Loucy (cell line): ENCODE data around the gene ORC4.

ENCODE experiments used
- H2AFZ ChIP-seq: fragments of 200-600 bp; sonication (generic); 2 replicates; pipeline ENCODE4 v1.6.0; 2016; ENCODE audit warnings: antibody characterized with exemption, mild to moderate bottlenecking, low read length, moderate library complexity
- H3F3A ChIP-seq: fragments of 200-600 bp; 2 replicates; pipeline ENCODE4 v1.6.0; 2016; ENCODE audit warnings: antibody characterized with exemption, low read depth, mild to moderate bottlenecking
- H3K27me3 ChIP-seq: fragments of 200-600 bp; sonication (generic); 2 replicates; pipeline ENCODE4 v1.6.1; 2014; ENCODE audit warnings: low read length, mild to moderate bottlenecking; ENCODE audit not compliant: insufficient read depth, poor library complexity, severe bottlenecking
- H3K36me3 ChIP-seq: fragments of 200-600 bp; sonication (generic); 2 replicates; pipeline ENCODE4 v1.6.1; 2016; ENCODE audit warnings: low read length; ENCODE audit not compliant: insufficient read depth
- H3K4me1 ChIP-seq: fragments of 200-600 bp; sonication (generic); 2 replicates; pipeline ENCODE4 v1.5.1; 2014; ENCODE audit warnings: low read length, mild to moderate bottlenecking; ENCODE audit not compliant: insufficient read depth, poor library complexity, severe bottlenecking
- H3K4me2 ChIP-seq: fragments of 200-600 bp; sonication (generic); 2 replicates; pipeline ENCODE4 v1.6.0; 2014; ENCODE audit warnings: antibody characterized with exemption, low read length, low read depth, mild to moderate bottlenecking; ENCODE audit not compliant: poor library complexity, severe bottlenecking
- H3K4me3 ChIP-seq: fragments of 200-600 bp; sonication (generic); 2 replicates; pipeline ENCODE4 v1.5.1; 2014; ENCODE audit warnings: low read length, mild to moderate bottlenecking, mixed read lengths; ENCODE audit not compliant: poor library complexity, severe bottlenecking
- H3K79me2 ChIP-seq: fragments of 200-600 bp; sonication (generic); 2 replicates; pipeline ENCODE4 v1.6.1; 2014; ENCODE audit warnings: low read length; ENCODE audit not compliant: insufficient read depth
- H3K9ac ChIP-seq: fragments of 200-600 bp; sonication (generic); 2 replicates; pipeline ENCODE4 v1.6.0; 2014; ENCODE audit warnings: mild to moderate bottlenecking, low read depth, low read length, moderate library complexity; ENCODE audit not compliant: poor library complexity, severe bottlenecking
- H3K9me2 ChIP-seq: fragments of 200-600 bp; sonication (generic); replicated peaks from 2 replicates; pipeline ENCODE4 v1.6.1; 2016; ENCODE audit warnings: low read depth, low read length, mixed read lengths
- H3K9me3 ChIP-seq: fragments of 200-600 bp; sonication (generic); 2 replicates; pipeline ENCODE4 v1.6.1; 2014; ENCODE audit warnings: mild to moderate bottlenecking, antibody characterized with exemption, low read length, low read depth; ENCODE audit not compliant: insufficient read depth
- H4K20me1 ChIP-seq: fragments of 200-600 bp; sonication (generic); 2 replicates; pipeline ENCODE4 v1.6.0; 2014; ENCODE audit warnings: antibody characterized with exemption, low read length, mild to moderate bottlenecking; ENCODE audit not compliant: insufficient read depth, poor library complexity, severe bottlenecking
- EZH2phosphoT487 ChIP-seq: fragments of 200-600 bp; IDR thresholded peaks from 2 replicates; pipeline ENCODE4 v1.6.1; 2018; ENCODE audit warnings: antibody characterized with exemption, mild to moderate bottlenecking, moderate library complexity, borderline replicate concordance
- TF ChIP-seq, protein P1 (sequence below): fragments of 200-600 bp; sonication (generic); conservative IDR thresholded peaks from 2 replicates; pipeline ENCODE4 v1.5.1; 2014; ENCODE audit warnings: mild to moderate bottlenecking, antibody characterized with exemption, low read length

The ORC4 gene

DNA sequence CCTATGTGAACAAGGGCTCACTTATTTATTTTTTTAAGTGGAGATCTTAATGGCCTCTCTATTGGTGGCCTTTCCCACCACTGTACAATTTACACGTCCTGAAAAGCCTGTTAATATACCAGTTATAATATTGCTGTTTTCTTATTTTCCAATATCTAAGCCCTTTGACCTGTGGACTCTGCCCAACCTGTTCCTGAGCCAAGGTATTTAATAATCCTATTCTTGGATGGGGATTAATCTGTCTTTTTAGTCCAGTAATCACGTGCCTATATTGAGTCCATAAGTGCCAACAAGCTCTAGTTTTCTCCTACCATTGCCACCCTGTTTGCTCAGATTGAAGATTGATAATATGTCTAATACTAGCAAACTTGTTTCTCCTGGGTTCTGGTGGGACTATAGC is 43.1 kb upstream of the ORC4 start:
- no peaks in the 10 kb centered on the region for H3K9me2 ChIP-seq
- H3K9me3 ChIP-seq = no peaks in the 10 kb centered on the region
- TF ChIP-seq, protein P1, sequence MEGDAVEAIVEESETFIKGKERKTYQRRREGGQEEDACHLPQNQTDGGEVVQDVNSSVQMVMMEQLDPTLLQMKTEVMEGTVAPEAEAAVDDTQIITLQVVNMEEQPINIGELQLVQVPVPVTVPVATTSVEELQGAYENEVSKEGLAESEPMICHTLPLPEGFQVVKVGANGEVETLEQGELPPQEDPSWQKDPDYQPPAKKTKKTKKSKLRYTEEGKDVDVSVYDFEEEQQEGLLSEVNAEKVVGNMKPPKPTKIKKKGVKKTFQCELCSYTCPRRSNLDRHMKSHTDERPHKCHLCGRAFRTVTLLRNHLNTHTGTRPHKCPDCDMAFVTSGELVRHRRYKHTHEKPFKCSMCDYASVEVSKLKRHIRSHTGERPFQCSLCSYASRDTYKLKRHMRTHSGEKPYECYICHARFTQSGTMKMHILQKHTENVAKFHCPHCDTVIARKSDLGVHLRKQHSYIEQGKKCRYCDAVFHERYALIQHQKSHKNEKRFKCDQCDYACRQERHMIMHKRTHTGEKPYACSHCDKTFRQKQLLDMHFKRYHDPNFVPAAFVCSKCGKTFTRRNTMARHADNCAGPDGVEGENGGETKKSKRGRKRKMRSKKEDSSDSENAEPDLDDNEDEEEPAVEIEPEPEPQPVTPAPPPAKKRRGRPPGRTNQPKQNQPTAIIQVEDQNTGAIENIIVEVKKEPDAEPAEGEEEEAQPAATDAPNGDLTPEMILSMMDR = no peak
- TF ChIP-seq EZH2phosphoT487 = no peak
- H3K9ac ChIP-seq = no peak overlapping the region
- H3K36me3 ChIP-seq = no peaks in the 10 kb centered on the region
- H3K27me3 ChIP-seq = no peaks in the 10 kb centered on the region
- H3K4me2 ChIP-seq = no peak overlapping the region
- no peaks in the 10 kb centered on the region for H4K20me1 ChIP-seq
- no peaks in the 10 kb centered on the region for H3K79me2 ChIP-seq
- no peaks in the 10 kb centered on the region for H3F3A ChIP-seq
- H3K4me3 ChIP-seq = no peak overlapping the region
- H3K4me1 ChIP-seq = no peaks in the 10 kb centered on the region
- H2AFZ ChIP-seq = no peak overlapping the region

DNA sequence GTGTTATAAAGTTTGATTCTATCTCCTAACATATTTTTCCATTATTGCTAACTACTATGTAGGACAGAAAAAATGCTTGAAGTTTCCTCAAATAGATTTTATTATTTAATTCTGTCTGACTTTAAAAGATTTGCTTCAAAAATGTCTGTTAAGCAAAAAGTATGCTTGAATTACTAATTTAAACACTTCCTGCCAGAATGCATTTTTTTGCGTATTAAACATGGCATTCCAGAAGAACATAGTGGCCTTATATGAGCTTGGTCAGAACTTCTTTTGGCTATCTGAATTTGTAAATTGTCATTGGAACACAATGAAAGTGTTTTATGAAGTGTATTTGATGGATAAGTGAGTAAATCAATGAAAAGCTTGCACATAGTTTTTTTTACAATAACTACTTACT is 38.1 kb upstream of the ORC4 start:
- H3K36me3 ChIP-seq = no peaks in the 10 kb centered on the region
- no peaks in the 10 kb centered on the region for H3K79me2 ChIP-seq
- no peaks in the 10 kb centered on the region for H3K4me1 ChIP-seq
- no peaks in the 10 kb centered on the region for H3K9me2 ChIP-seq
- H4K20me1 ChIP-seq = no peaks in the 10 kb centered on the region
- H3K4me2 ChIP-seq = no peak overlapping the region
- H2AFZ ChIP-seq = no peak overlapping the region
- no peak overlapping the region for H3K4me3 ChIP-seq
- H3K27me3 ChIP-seq = no peaks in the 10 kb centered on the region
- no peak for TF ChIP-seq EZH2phosphoT487
- TF ChIP-seq, protein P1 = no peak
- no peaks in the 10 kb centered on the region for H3K9me3 ChIP-seq
- H3F3A ChIP-seq = no peaks in the 10 kb centered on the region
- no peak overlapping the region for H3K9ac ChIP-seq

DNA sequence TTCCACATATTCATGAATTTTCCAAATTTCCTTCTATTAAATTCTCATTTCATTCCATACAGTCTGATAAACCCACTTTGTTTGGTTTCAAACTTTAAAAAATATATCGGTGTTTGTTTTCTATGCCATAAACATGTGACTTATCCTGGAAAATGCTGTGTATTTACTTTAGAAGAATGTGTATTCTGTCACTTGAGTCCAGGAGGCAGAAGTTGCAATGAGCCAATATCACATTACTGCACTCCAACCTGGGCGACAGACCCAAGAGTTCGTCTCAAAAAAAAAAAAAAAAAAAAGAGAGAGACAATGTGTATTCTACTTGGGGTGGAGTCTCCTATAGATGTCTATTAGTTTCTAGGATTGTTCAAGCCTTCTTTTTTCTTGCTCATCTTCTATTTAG is 32.1 kb upstream of the ORC4 start:
- H3K4me3 ChIP-seq = no peak overlapping the region
- no peaks in the 10 kb centered on the region for H3K27me3 ChIP-seq
- no peak overlapping the region for H3K4me2 ChIP-seq
- no peaks in the 10 kb centered on the region for H3K36me3 ChIP-seq
- peaks cover 14% of the 10 kb centered on the region for H4K20me1 ChIP-seq
- TF ChIP-seq, protein P1 = no peak
- TF ChIP-seq EZH2phosphoT487 = no peak
- H3K9me2 ChIP-seq = no peaks in the 10 kb centered on the region
- H3F3A ChIP-seq = no peaks in the 10 kb centered on the region; the same call in 1 of the 2 replicates
- H2AFZ ChIP-seq = no peak overlapping the region
- no peak overlapping the region for H3K9ac ChIP-seq
- H3K79me2 ChIP-seq = no peaks in the 10 kb centered on the region
- H3K4me1 ChIP-seq = peaks cover 11% of the 10 kb centered on the region
- no peaks in the 10 kb centered on the region for H3K9me3 ChIP-seq
